22Rv1 (cell line): ENCODE data around the gene MTFR1L.

Source experiments
- CTCF ChIP-seq: fragments of 450-650 bp; IDR thresholded peaks from 2 replicates; pipeline ENCODE4 v1.5.1; 2017; ENCODE audit warnings: mild to moderate bottlenecking
- ZFX ChIP-seq: fragments of 450-650 bp; IDR thresholded peaks from 2 replicates; pipeline ENCODE4 v1.6.1; 2017; ENCODE audit warnings: antibody characterized with exemption, borderline replicate concordance

GRCh38 chr1:25829046-25829445 lies 9.3 kb downstream of the MTFR1L start:
- no peak for TF ChIP-seq CTCF
- TF ChIP-seq ZFX = no peak
